Endothelial cell of umbilical vein (primary cell): ENCODE measurements around the gene DNAJB13.

Experiments used
- EZH2 ChIP-seq: IDR thresholded peaks from 2 replicates; pipeline ENCODE4 v1.6.1; 2012; ENCODE audit warnings: borderline replicate concordance, low read depth, mild to moderate bottlenecking, moderate library complexity, low read length, inconsistent platforms; ENCODE audit not compliant: severe bottlenecking
- GATA2 ChIP-seq: IDR thresholded peaks from 2 replicates; pipeline ENCODE4 v1.7.0; 2011; ENCODE audit warnings: low read depth, mild to moderate bottlenecking, moderate library complexity, mixed read lengths, low read length; ENCODE audit not compliant: insufficient read length, insufficient read depth
- MYC ChIP-seq: IDR thresholded peaks from one replicate; pipeline ENCODE4 v1.6.1; 2011; ENCODE audit warnings: mild to moderate bottlenecking, low read depth, low read length
- POLR2A ChIP-seq: IDR thresholded peaks from 2 replicates; pipeline ENCODE4 v1.6.1; 2012; ENCODE audit warnings: low read depth, mild to moderate bottlenecking, control low read depth, low read length
- POLR2AphosphoS5 ChIP-seq: IDR thresholded peaks from 2 replicates; pipeline ENCODE4 v1.6.1; 2012; ENCODE audit warnings: low read depth, mild to moderate bottlenecking, control low read depth, low read length, moderate library complexity; ENCODE audit not compliant: insufficient read depth
- TF ChIP-seq, protein P1 (sequence below): IDR thresholded peaks from 2 replicates; pipeline ENCODE4 v1.6.1; 2011; ENCODE audit not compliant: insufficient read depth, insufficient read length
- TF ChIP-seq, protein P2 (sequence below), 2 donors: IDR thresholded peaks; 1 replicate in 1 of 2; 2 replicates in 1 of 2; pipeline ENCODE4 v1.5.1; 2011; ENCODE audit warnings: low read length in 2 of 2, mild to moderate bottlenecking in 2 of 2, moderate library complexity in 2 of 2, control low read depth in 1 of 2, inconsistent platforms in 1 of 2, low read depth in 1 of 2; ENCODE audit not compliant: insufficient read depth in 1 of 2; ENCODE audit errors: extremely low read depth in 1 of 2

DNA sequence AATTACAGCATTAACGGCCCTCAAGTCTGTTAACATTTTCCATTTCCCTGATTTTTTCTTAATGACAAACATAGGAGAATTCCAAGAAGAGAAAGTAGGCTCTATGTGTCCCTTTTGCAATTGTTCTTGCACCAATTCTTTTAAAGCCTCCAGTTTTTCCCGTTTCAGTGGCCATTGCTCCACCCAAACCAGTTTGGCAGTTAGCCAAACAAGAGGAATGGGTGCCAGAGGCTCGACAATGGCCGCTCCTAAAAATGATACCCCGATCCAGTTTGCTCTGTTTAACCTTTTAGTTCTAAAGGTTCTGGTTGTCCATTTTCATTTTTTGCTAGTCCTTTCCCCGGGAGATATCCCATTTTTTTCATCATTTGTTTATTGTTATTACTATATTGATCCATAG lies 6.7 kb upstream of the DNAJB13 start:
- TF ChIP-seq, protein P1, sequence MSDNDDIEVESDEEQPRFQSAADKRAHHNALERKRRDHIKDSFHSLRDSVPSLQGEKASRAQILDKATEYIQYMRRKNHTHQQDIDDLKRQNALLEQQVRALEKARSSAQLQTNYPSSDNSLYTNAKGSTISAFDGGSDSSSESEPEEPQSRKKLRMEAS = no peak
- TF ChIP-seq, protein P2, sequence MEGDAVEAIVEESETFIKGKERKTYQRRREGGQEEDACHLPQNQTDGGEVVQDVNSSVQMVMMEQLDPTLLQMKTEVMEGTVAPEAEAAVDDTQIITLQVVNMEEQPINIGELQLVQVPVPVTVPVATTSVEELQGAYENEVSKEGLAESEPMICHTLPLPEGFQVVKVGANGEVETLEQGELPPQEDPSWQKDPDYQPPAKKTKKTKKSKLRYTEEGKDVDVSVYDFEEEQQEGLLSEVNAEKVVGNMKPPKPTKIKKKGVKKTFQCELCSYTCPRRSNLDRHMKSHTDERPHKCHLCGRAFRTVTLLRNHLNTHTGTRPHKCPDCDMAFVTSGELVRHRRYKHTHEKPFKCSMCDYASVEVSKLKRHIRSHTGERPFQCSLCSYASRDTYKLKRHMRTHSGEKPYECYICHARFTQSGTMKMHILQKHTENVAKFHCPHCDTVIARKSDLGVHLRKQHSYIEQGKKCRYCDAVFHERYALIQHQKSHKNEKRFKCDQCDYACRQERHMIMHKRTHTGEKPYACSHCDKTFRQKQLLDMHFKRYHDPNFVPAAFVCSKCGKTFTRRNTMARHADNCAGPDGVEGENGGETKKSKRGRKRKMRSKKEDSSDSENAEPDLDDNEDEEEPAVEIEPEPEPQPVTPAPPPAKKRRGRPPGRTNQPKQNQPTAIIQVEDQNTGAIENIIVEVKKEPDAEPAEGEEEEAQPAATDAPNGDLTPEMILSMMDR (IDR thresholded peaks at IDR 0.05; ENCODE audit: extremely low read depth in 1 of 2, insufficient read depth in 1 of 2, low read depth in 1 of 2, low read length in 2 of 2) = no peak
- TF ChIP-seq POLR2AphosphoS5 = no peak
- TF ChIP-seq POLR2A = no peak
- no peak for TF ChIP-seq EZH2
- no peak for TF ChIP-seq GATA2
- no peak for TF ChIP-seq MYC
